Measurements from ENCODE around the gene AQR. TPM values are rescaled to one million over a fixed set of nuclear protein-coding genes. Genes with fewer than 3 reads are reported as not detected.
"Not testable (repeated sequence)": the region's sequence is repeated elsewhere in the genome, so short reads cannot be mapped to it uniquely, and the experiment has no call there.

AQR gene
- total RNA-seq, 1 donor from 2014 or later, result 32.9 TPM

DNA sequence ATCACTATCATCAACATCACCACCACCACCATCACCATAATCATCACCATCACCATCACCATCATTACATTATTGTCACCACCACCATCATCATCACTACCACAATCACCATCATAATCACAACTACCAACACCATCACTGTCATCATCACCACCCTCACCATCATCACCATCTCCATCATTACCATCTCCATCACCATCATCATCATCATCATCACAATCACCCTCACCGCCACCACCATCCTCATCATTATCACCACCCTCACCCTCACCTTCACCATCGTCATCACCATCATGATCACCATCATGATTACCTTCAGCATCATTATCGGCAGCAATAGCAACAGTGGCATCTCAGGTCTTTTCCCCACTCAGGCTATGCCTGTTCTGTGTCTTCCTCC, 131.3 kb downstream of the AQR start:
- intact Hi-C loops (cut with DNase I), result no loop called here
- ATAC-seq, result no peak
- no peak for DNase-seq (ENCODE audit: low spot score)

DNA sequence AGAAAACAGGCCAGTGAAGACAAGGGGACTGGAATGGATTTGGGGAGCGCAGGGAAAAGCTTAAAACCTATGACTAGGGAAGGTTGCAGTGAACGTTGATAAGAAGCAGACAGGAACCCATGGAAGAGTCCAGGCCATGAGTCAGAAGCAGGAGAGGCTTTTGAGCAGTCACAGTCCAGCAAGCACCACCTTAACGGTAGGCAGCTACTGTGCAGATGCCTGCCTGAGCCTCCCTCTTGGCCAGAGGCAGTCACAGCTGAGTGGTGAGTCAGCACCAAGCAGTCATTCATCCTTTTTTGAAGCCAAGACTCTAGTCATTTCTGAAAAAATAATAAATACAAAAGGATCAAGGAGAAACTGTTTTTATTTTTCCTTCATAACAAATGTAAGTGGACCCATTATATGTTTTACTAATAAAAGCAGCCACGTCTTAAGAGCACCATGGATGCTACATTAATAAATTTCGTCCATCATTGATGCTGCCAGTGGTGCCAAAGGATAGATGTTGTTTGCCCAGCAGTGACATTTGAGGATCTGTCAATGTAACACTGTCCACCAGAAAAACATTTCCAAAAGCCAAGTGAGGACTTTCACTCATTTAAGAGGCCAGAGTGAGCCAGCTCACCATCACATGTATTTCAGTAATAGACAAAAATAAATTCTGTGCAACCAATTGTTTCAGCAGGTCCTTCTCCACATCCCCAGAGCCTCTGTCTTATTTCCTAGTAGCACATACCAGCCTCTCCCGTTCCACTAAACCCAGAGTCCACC, 132.1 kb downstream of the AQR start:
- DNase-seq (ENCODE audit: low spot score), result no peak
- no peak for ATAC-seq

DNA sequence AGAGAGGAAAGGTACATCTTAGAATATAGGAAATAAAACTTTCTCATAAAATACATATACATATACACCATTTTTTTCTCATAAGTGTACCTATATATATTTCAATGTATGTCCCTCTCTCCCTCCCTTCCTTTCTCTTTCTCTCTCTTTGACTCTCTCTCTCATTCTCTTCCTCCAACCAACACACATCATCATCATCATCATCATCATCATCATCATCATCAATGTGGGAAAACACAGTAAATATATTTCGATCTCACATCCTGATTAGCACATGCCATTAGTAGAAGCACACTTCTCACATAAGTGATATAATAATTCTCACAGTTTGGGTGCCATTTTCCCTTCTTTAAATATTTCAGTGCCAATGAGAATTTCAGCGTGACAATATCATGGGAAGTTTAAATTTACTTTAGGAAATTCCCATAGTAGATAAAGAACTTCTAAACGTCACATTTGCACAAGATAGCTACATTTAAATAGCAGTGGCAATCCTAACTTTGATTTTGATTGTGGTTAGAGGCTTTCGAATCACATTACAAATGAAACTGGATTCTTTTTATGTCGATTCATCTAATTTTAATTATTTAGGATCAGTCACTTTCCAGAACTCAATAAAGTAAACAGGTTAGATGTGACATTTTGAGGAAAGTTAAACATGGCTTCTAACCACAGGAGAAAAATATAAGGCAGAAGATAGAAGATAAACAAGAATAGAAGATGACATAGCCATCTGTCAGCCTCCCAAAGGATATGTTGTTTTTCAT, 141.2 kb downstream of the AQR start:
- DNase-seq (ENCODE audit: low spot score), result no peak
- intact Hi-C loops (cut with DNase I), result no loop called here
- ATAC-seq, result no peak

More for the DNA sequence above, 132.1 kb downstream of the AQR start:
- intact Hi-C loops (cut with DNase I), result no loop called here

DNA sequence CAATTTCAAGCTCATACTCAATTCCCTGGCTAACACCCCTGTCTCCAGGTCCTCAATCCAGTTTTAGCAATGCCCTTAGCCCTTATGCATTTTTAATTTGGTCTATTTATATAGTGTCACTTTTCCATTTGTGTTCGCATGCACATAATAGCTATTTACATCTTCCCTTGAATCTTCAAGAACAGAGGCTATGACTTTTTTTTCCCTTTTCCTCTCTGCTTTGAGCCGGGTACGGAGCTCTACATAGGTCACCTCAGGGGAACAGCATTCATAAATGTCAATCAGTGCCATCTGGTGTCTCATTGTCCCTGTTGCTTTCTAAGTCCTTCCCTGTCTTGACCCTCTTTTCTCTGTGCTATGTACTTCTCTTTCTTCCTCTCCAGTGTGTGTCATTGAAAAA, 147.7 kb downstream of the AQR start:
- intact Hi-C loops (cut with DNase I), result no loop called here
- no peak for ATAC-seq
- no peak for DNase-seq (ENCODE audit: low spot score)

DNA sequence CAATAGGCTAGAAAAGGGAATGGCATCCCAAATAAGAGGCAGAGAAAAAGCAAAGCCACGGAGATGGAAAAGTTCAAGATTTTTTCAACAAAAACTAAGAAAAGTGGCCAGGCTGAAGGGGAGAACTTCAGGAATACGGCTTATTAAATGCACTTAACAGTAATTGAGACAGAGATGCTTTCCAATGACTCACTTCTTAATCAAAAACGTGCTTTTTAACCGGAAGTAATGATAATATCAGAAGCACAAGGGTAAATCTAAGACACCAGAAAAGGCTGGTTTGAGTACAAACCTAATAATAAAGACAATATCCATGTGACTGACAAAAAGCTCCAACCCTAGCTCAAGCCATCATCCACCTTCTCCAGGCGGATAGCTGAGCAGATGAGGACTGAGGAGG, 149.4 kb downstream of the AQR start:
- DNase-seq (ENCODE audit: low spot score) (no peak), ATAC-seq (no peak)
- intact Hi-C loops (cut with DNase I), result no loop called here

DNA sequence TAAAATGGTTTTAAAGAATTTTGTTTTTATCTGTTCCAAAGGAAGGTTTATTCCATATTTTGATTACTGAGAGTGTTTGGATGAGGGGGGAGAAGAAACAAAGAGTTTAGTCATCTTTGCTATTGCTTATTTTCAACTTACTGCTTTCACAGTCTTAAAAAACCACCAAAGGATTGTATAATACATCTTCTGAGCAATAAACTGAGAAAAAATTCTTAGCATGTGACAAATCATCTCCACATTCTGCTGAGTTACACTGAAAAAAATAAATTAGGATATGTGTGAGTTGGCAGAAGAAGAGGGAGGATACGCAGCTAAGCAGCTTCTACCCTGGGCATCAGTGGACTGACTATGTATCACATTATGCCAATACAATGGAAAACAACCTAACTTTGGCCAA, 151.0 kb downstream of the AQR start:
- ATAC-seq (no peak), DNase-seq (ENCODE audit: low spot score) (no peak)
- intact Hi-C loops (cut with DNase I), result no loop called here

DNA sequence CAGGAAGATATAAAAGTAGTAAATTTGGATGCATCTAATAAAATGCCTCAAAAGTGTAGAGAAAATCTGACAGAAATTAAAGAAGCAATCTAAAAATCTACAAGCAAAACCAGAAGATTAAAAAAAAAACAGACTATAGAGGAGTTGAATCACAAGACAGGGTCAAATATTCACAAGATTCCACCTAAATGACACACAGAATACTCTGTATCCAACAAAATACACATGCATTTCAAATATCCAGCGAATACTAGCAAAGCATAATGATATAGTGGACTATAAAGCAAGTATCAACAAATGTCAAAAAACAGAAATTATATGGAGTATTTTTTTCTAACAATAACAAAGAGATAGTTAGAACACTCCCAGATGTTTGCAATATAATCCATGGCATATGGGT, 153.7 kb downstream of the AQR start:
- DNase-seq (ENCODE audit: low spot score) (no peak), ATAC-seq (no peak)
- intact Hi-C loops (cut with DNase I), result no loop called here

DNA sequence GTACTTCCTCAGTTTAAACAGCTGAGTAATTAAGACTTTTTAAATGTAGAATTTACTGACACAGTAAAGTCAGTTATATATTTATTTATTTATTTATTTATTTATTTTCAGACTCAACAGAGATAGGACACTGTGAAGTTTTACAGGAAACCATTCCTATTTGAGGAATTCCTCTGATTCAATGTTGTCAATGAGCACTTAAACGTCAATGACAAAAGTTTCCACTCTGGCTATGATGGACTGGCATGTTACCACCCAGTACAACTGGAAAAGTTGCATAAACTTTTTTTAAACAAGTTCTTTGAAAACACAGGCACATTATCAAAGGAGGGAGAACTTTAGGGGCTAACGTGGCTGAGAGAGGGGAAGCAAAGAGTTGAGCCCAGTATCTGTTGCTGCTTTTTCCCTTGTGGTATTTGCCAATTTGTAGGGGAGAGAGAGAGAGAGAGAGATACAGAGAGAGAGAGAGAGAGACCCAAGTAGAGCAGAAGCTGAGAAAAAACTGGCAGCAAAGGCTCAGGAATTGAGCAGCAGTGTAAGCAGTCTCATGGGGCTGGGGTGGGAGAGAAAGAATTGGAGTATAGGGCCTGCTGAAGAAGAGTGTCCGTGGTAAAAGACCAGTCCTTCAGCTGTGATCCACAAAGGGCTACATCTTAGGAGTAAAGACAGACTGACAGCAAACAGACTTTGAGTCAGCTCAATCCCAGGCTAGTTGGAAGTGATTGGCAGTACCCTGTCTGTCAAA, 155.9 kb downstream of the AQR start:
- intact Hi-C loops (cut with DNase I), result no loop called here
- ATAC-seq, result no peak

DNA sequence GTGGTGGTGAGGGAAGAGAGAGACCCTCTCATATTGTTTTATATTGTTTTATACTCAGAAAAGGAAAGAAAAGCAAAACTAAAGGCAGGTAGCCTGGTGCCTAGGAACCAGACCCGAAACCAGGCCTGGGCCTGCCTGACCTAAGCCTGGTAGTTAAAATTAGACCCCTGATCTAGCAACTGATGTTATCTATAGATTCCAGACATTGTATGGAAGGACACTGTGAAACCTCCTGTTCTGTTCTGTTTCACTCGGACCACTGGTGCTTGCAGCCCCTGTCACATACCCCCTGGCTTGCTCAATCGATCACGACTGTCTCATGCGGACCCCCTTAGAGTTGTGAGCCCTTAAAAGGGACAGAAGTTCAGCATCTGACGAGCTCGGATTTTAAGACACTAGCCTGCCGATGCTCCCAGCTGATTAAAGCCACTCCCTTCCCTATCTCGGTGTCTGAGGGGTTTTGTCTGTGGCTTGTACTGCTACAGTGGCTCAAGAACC, 156.6 kb downstream of the AQR start:
- intact Hi-C loops (cut with DNase I); DNase-seq (ENCODE audit: low spot score); ATAC-seq: not testable (repeated sequence)

More for the DNA sequence above, 155.9 kb downstream of the AQR start:
- no peak for DNase-seq (ENCODE audit: low spot score)

DNA sequence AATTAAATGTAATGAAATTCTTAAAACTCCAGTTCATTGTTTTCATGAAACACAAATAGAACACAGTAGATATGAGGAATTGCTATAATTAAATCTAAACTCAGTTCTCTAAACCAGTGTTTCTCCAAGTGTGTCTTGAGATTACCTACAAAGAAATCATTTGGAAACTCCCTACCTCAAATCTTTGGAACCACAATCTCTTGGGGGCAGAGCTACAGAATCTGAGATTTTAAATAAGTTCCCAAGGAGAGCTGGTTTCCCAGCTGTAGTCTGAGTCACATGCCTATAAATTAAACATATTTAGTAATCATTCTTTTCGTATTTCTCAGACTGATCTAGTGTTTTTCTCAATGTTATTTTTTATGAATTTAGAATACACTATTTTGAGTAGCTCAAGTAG, 157.2 kb downstream of the AQR start:
- intact Hi-C loops (cut with DNase I), result no loop called here
- no peak for ATAC-seq
- DNase-seq (ENCODE audit: low spot score), result no peak

DNA sequence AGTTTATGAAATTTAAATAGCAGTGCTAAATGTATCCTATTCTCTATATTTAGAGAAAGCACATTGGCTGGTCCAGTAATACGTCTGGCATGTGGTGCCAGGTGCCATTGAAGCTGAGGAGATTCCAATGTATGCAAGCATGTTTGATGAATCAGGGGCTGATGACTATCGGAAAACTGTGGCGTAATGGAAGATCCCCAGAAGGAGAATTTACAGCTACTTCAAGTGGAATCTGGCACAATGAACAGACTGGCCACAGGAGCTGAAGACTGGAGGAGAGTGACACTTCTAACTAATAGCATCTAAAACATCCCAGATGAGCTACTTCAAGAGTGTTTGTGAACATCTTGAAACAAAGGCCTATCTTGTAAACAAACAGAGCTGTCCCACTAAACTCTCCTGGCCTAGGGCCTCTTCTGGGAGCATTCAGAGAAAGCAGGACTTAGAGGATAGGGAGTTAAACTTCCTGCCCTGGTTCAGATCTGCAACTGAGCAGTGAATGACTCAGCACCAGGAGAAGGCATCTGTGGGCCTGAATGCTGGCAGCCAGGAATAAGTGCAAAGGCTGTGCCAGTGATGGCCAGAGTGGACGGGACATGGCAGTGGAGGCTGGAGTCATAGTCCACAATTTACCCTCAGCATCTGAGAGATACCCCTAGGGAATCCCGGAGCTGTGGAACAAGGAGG, 159.0 kb downstream of the AQR start:
- no peak for DNase-seq (ENCODE audit: low spot score)
- no peak for ATAC-seq
- intact Hi-C loops (cut with DNase I), result no loop called here

DNA sequence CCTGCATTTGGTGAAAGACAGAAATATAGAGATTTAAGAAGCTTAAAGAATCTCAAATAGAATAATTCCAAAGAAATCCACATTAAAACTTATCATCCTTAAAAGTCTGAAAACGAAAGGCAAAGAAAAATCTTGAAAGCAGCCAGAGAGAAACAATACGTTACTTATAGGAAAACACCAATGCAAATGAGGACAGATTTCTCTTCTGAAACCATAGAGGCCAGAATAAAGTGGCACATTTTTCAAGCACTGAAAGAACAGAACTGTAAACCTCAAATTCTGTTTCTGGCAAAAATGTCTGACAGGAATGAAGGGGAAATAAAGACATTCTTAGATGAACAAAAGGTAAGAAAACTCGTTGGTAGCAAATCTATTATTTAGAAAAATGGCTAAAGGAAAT, 160.4 kb downstream of the AQR start:
- DNase-seq (ENCODE audit: low spot score), result no peak
- intact Hi-C loops (cut with DNase I), result no loop called here
- ATAC-seq, result no peak

DNA sequence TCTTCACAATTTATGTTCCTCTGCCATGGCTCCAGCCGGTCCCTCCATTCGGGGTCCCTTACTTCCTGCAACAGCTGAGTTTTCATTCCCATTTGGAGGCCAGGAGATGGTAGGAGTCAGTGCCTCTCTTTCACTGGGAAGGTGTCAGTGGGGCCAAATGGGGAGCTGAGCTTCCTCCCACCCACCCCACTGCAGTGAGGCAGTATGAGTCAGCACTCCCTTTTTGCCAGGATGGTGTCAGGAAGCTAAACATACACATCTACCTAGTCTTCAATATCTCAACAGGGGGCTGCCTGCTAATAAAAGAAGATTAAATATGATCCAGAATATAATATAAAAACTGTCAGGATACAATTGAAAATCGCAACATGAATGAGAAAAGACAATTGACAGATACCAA, 161.5 kb downstream of the AQR start:
- DNase-seq (ENCODE audit: low spot score) (no peak), ATAC-seq (no peak)
- intact Hi-C loops (cut with DNase I), result no loop called here

DNA sequence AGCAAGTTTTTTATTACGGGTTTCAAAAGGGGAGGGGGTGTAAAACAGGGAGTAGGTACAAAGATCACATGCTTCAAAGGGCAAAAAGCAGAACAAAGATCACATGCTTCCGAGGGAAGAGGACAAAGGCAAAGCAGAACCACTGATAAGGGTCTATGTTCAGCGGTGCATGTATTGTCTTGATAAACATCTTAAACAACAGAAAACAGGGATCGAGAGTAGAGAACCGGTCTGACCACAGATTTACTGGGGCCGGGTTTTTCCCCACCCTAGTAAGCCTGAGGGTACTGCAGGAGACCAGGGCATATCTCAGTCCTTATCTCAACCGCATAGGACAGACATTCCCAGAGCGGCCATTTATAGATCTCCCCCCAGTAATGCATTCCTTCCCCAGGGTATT, 162.3 kb downstream of the AQR start:
- ATAC-seq, result not testable (repeated sequence)

DNA sequence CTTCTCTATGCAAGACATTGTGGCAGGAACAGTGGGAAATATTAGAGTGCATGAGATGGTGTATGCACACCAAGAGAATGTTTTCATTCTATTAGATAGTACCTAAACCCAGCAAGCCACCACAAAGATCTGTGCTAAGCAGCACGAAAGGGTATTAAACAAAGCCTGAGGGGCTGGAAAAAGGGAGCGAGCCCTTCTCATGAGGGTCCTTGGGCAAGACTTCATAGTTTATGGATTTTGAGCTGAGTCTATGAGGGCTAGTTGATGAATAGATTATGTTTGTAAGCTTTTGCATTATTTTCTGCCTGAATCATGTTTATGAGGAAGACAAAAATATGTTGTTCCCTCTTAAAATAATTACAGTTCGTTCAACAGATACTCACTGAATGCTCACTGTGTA, 164.8 kb downstream of the AQR start:
- intact Hi-C loops (cut with DNase I), result loop anchor here (2.0 kb wide), 1 partner anchor 42 kb away; no protein-coding TSS in a partner anchor
- ATAC-seq (no peak), DNase-seq (ENCODE audit: low spot score) (no peak)

More for the DNA sequence above, 162.3 kb downstream of the AQR start:
- DNase-seq (ENCODE audit: low spot score); intact Hi-C loops (cut with DNase I): not testable (repeated sequence)

DNA sequence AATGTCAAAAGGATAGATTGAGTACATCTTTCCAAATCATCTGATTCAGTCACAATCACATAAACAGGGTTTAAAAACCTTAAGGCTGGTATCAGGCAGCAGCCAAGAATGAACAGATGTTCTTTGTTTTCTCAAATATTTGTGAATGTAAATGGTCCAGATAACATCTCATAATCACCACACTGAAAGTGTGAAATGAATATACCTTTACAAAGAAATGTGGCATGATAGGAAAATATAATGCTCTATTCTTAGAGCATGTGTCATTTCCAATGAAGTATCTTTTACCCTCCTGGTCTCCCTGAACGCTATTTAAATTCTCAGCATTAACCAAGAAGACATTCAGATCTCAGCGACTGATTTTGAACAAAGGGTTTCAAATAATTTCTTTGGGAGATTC, 165.4 kb downstream of the AQR start:
- DNase-seq (ENCODE audit: low spot score), result no peak
- intact Hi-C loops (cut with DNase I), result loop anchor here (2.0 kb wide), 1 partner anchor 43 kb away; no protein-coding TSS in a partner anchor
- no peak for ATAC-seq

DNA sequence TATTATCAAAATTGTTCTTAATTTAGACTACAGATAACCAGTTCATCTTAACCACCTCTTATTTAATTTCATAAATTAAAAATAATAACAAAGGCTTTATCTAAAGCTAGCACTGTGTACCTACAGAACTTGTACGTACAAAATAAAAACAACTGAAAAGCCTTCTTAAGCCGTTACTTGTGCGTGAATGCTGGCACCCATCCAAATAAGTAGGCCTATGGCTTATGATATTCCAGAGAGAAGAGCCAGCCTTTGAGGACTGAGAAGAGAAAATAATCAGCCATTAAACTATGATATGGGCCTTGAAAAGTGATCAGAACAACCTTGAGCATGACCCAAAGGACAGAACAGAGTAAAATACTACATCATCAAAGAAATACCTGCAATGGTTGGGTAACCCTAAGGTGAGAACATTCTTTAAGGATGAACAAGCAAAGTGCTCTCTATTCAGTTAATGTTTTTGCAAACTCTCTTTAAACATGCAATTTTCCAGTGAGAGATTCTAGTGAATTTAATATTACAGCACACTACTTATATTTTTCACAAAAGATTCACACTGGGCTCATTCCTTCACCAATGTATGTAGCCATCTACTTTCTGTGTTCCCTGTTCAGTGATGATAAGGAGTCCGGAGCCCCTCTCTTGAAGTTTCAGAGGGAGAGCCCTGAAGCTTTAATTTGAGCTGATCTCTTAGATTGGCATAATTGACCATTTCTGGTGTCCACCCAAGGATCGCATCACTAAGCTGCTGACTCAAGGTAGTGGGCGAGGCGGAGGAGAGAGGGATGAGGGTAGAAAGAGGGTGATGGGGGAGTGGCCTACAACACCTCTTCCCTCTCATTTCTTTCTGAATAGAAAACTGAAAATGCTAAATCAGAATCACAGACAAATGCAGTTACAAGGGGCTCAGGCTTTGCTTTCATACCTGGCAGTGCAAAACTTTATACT, 166.5 kb downstream of the AQR start:
- intact Hi-C loops (cut with DNase I), result no loop called here
- DNase-seq (ENCODE audit: low spot score) (no peak), ATAC-seq (no peak)

DNA sequence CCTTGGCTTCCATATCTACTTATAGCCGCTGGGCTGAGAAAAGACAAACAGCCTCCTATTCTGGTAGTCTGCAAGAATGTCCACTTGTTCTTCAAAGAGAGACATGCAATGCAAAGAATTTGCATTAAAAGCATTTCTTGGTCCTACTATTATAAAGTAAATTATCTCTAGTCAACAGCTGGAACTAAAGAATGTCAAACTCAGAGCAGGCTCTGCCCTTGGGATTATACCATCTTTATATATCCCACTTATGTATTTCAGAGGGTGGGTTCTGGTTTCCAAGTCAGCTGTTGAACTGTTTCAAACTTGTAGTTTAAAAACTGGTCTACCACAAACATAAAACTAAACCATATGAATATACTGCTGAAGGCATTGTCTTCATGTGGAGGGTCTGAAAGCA, 167.2 kb downstream of the AQR start:
- ATAC-seq, result no peak
- DNase-seq (ENCODE audit: low spot score), result no peak
- intact Hi-C loops (cut with DNase I), result no loop called here

Measured in sciatic nerve (tissue), 2 donors.